Activated B cell treated with CpG ODN at 0.5 μM for 24 hours (primary cell): ENCODE data around the gene PRR30. TPM values are rescaled to one million over a fixed set of nuclear protein-coding genes. Genes with fewer than 3 reads are reported as not detected.
"Not testable (repeated sequence)": the region's sequence is repeated elsewhere in the genome, so short reads cannot be mapped to it uniquely, and the experiment has no call there.

Experiments used
- ATAC-seq: fragments of 200-7000 bp; cut with Tn5 transposase; one replicate; pipeline ENCODE4 v1.10.0; 2021; ENCODE audit warnings: low read depth, mild to moderate bottlenecking, moderate library complexity
- CTCF ChIA-PET: fragments of 350-600 bp; sonication (Branson Sonifier 250); formaldehyde crosslinking; loops from one replicate; lab custom pipeline; 2021; ENCODE audit warnings: antibody characterized with exemption; lab: Charles Lee
- POLR2A ChIA-PET: fragments of 350-600 bp; sonication (Branson Sonifier 250); formaldehyde crosslinking; loops from one replicate; lab custom pipeline; 2021; ENCODE audit warnings: antibody characterized with exemption; lab: Charles Lee
- DNase-seq: peaks from one replicate; pipeline ENCODE4 v3.0.0; 2022
- H3K27ac Mint-ChIP-seq: one replicate; pipeline ENCODE4 v1.8.0; 2020; ENCODE audit warnings: mixed read lengths
- H3K27me3 Mint-ChIP-seq: one replicate; pipeline ENCODE4 v1.8.0; 2021; ENCODE audit warnings: mixed read lengths
- H3K36me3 Mint-ChIP-seq: one replicate; pipeline ENCODE4 v1.8.0; 2021; ENCODE audit warnings: low read depth, mixed read lengths
- H3K4me1 Mint-ChIP-seq: one replicate; pipeline ENCODE4 v1.8.0; 2021; ENCODE audit warnings: mixed read lengths
- H3K4me3 Mint-ChIP-seq: one replicate; pipeline ENCODE4 v1.8.0; 2020; ENCODE audit warnings: mild to moderate bottlenecking, mixed read lengths
- H3K9me3 Mint-ChIP-seq: one replicate; pipeline ENCODE4 v1.8.0; 2020; ENCODE audit warnings: mixed read lengths
- intact Hi-C: fragments of 100-400 bp; cut with micrococcal nuclease; formaldehyde crosslinking; loops from one replicate; pipeline ENCODE4 v1.15.1; 2024
- total RNA-seq: library from RNA; stranded (reverse); gene quantifications from 2 replicates; pipeline ENCODE4 v1.2.3, GENCODE V29; 2022
- TF ChIP-seq, protein P1 (sequence below): fragments of 200-600 bp; IDR thresholded peaks from one replicate; pipeline ENCODE4 v1.8.0; 2022; ENCODE audit warnings: antibody characterized with exemption, mild to moderate bottlenecking

PRR30 gene
- total RNA-seq, 1 donor from 2014 or later = not detected

DNA sequence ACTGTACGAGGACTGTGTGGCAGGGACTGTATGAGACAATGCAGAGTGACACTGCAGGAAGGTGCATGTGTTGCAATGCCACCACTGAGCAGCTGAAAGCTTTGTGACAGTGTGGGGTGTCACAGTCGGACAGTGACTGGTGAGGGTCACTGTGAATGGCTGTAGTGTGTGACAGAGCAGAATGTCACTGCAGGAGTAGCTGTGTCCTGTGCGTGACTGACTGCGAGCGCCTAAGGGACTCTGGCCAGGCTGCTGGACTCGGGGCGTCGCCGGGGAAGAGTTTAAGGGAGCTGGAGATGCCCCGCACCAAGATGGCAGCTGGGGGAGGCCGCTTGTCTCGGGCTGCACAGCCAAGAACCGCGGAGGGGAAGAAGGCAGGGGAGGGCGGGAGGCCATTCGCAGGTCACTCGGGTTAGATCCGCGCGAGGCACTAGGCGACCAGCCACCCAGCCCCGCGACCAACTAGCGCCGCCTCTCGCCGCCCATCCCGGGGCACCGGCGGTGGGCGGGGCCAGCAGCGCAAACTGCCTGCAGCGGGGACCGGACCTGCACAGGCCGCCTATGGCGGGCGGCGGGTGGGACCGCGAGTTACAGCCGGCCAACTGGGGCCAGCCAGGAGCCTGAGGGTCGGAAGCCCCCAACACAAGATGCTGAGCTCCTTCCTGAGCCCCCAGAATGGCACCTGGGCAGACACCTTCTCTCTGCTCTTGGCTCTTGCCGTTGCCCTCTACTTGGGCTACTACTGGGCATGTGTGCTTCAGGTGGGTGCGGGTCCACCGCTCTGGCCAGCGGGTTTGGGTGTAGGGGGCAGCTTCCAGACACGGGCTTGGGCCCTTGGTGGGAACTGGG, 15.7 kb downstream of the PRR30 start, which contains the start of gene ABHD1:
Gene ABHD1, plus strand, starts transcription at position 514 of the 849 bp plus-strand sequence. Its CDS starts 134 bp downstream, at position 648.
- TF ChIP-seq, protein P1, sequence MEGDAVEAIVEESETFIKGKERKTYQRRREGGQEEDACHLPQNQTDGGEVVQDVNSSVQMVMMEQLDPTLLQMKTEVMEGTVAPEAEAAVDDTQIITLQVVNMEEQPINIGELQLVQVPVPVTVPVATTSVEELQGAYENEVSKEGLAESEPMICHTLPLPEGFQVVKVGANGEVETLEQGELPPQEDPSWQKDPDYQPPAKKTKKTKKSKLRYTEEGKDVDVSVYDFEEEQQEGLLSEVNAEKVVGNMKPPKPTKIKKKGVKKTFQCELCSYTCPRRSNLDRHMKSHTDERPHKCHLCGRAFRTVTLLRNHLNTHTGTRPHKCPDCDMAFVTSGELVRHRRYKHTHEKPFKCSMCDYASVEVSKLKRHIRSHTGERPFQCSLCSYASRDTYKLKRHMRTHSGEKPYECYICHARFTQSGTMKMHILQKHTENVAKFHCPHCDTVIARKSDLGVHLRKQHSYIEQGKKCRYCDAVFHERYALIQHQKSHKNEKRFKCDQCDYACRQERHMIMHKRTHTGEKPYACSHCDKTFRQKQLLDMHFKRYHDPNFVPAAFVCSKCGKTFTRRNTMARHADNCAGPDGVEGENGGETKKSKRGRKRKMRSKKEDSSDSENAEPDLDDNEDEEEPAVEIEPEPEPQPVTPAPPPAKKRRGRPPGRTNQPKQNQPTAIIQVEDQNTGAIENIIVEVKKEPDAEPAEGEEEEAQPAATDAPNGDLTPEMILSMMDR = no peak
- Mint-ChIP-seq H3K27ac (peak within 1 kb of the TSS; percentile 43), H3K27me3 (peaks cover 22% of the 10 kb centered on the region), H3K9me3 (no peaks in the 10 kb centered on the region), H3K4me1 (peaks cover 15% of the 10 kb centered on the region), H3K36me3 (no peaks in the 10 kb centered on the region), H3K4me3 (peak within 1 kb of the TSS; percentile 89)
- ChIA-PET CTCF (interaction anchor here (1.0 to 1.7 kb wide), 3 partner anchors 11 to 156 kb away, joined by 3 to 10 read pairs (median 9); partner anchors contain the start of gene PREB), POLR2A (interaction anchor here (0.8 to 3.5 kb wide), 5 partner anchors 8 to 151 kb away, joined by 3 to 32 read pairs (median 3); partner anchors contain the start of genes ATRAID, PREB and SLC5A6)
- intact Hi-C loops = loop anchor here (1.0 kb wide), 2 partner anchors 11 to 94 kb away; partner anchors contain the start of genes CAD and PREB
- ATAC-seq (peak; percentile 89), DNase-seq (peak; percentile 69)

DNA sequence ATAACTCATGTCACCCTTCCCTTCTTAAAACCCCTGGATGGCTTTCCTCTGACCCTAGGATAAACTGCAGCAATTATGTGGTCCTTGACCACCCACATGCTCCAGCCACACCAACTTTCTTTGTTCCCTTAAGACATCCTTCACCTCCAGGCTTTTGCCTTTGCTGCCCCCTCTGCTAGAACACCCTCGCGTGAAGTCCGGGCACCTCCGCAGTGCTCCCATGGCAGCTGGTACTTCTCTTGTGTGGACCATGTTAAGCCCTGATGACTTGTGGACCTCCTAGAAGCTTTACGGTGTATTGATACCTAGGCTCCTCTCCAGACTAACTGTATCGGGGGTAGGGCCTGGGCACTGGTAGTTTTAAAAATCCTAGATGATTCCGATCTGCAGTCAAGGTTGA, 16.4 kb downstream of the PRR30 start:
- no peak for ATAC-seq
- H3K27me3 Mint-ChIP-seq = peaks cover 27% of the 10 kb centered on the region
- no peak for DNase-seq
- no peaks in the 10 kb centered on the region for H3K36me3 Mint-ChIP-seq
- TF ChIP-seq, protein P1 = no peak
- CTCF ChIA-PET = interaction anchor here (1.0 to 1.7 kb wide), 3 partner anchors 11 to 157 kb away, joined by 3 to 10 read pairs (median 9); partner anchors contain the start of gene PREB
- peak overlapping the region; percentile 43 for H3K27ac Mint-ChIP-seq
- intact Hi-C loops = loop anchor here (1.0 kb wide), 2 partner anchors 12 to 95 kb away; partner anchors contain the start of genes CAD and PREB
- peak overlapping the region; percentile 89 for H3K4me3 Mint-ChIP-seq
- POLR2A ChIA-PET = interaction anchor here (0.8 to 3.5 kb wide), 5 partner anchors 9 to 150 kb away, joined by 3 to 32 read pairs (median 3); partner anchors contain the start of genes ATRAID, PREB and SLC5A6
- H3K9me3 Mint-ChIP-seq = no peaks in the 10 kb centered on the region
- peaks cover 19% of the 10 kb centered on the region for H3K4me1 Mint-ChIP-seq

DNA sequence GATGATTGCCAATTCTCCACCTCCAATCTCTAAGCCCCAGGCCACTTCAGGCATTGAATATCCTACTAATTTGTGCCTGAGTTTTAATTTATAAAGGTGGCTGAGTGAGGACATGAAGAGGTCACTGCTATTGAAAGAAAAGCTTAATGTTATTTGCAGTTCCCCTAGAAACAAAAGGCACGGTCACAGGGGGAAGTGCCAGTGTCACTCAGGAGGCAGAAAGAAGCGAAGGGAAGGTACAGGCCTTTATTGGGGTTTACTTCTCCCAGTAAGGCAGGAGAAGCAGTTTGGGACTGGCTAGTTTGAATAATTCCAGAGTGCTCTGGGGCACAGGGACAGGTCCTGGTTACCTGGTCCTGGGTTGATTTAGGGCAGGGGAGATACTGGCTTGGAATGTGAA, 17.3 kb downstream of the PRR30 start:
- peaks cover 19% of the 10 kb centered on the region for H3K4me1 Mint-ChIP-seq
- H3K36me3 Mint-ChIP-seq = no peaks in the 10 kb centered on the region
- ChIA-PET CTCF (no interaction called here), POLR2A (no interaction called here)
- H3K4me3 Mint-ChIP-seq = no peak overlapping the region
- DNase-seq (no peak), ATAC-seq (no peak)
- H3K9me3 Mint-ChIP-seq = no peaks in the 10 kb centered on the region
- peaks cover 33% of the 10 kb centered on the region for H3K27me3 Mint-ChIP-seq
- H3K27ac Mint-ChIP-seq = no peak overlapping the region
- TF ChIP-seq, protein P1 = no peak
- intact Hi-C loops = no loop called here

DNA sequence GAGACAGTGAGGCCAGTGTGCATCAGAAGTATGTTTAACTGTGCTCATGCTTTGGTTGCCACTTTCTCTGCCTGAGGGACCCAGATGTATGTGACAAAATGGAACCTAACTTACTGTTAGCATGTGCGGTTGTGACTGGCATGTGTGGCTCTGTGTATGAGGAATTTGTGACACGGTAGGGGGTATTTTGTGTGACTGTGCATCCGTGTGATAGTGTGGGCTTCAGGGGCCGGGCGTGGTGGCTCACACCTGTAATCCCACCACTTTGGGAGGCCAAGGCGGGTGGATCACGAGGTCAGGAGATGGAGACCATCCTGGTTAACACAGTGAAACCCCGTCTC, 19.9 kb downstream of the PRR30 start:
- Mint-ChIP-seq H3K4me3 (peak overlapping the region; percentile 69), H3K27me3 (peaks cover 33% of the 10 kb centered on the region), H3K4me1 (peaks cover 19% of the 10 kb centered on the region)
- POLR2A ChIA-PET, CTCF ChIA-PET, H3K9me3 Mint-ChIP-seq, H3K27ac Mint-ChIP-seq, DNase-seq, ATAC-seq, H3K36me3 Mint-ChIP-seq: not testable (repeated sequence)
- intact Hi-C loops = loop anchor here (2.0 kb wide), 1 partner anchor 16 kb away; the partner anchor contains the start of gene PREB

DNA sequence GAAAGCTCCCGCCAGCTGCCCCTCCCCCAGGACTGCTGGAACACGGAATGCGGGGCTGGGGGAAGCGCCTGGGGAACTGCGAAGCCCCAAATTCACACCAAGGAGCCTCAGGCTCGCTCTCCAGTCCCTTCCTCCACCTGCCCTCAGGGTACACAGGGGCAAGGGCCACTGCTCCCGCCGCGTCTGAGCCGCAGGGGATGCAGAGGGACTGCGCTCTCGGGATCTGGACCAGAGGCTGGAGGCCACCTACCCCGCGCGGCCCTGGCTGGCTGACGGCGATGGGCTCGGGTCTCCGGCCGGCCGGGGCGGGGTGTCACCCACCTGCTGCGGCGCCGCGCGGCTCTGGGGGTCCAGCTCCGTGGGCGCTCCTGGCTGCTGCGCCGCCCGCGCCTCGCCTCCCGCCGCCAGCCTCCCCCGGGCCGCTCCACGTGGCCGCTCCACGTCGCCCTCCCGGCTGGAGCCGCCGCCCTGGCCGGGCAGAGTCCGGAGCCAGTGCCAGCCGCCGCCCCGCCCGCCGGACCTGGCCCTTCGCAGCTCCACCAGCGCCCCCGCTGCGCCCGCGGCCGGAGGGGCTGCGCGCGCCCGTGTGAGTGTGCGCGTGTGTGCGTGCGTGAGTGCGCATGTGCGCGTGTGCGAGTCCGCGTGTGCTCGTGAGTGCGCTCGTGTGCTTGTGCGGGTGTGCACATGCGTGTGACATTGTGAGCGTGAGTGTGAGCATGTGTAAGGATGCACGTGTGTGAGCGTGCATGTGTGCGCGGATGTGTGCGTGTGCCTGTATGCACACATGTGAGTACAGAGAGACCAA, 20.5 kb downstream of the PRR30 start, which contains the start of gene CGREF1:
Gene CGREF1, minus strand, starts transcription at position 604 of the 805 bp plus-strand sequence. CDS start 14,762 bp downstream, outside the sequence.
- intact Hi-C loops = loop anchor here (2.0 kb wide), 1 partner anchor 16 kb away; the partner anchor contains the start of gene PREB
- no peaks in the 10 kb centered on the region for H3K9me3 Mint-ChIP-seq
- CTCF ChIA-PET = no interaction called here
- no peak for ATAC-seq
- TF ChIP-seq, protein P1 = no peak
- no peak within 1 kb of the TSS for H3K27ac Mint-ChIP-seq
- no peak for DNase-seq
- H3K36me3 Mint-ChIP-seq = no peaks in the 10 kb centered on the region
- POLR2A ChIA-PET = no interaction called here
- peaks cover 33% of the 10 kb centered on the region for H3K27me3 Mint-ChIP-seq
- H3K4me1 Mint-ChIP-seq = peaks cover 17% of the 10 kb centered on the region
- H3K4me3 Mint-ChIP-seq = peak within 1 kb of the TSS; percentile 69
